Measurements from ENCODE around the gene IMMP2L.

IMMP2L gene

GRCh38 chr7:111400088-111400487, 162.2 kb downstream of the IMMP2L start:
- no peak overlapping the region for H3K27ac ChIP-seq
- TF ChIP-seq, protein P1, sequence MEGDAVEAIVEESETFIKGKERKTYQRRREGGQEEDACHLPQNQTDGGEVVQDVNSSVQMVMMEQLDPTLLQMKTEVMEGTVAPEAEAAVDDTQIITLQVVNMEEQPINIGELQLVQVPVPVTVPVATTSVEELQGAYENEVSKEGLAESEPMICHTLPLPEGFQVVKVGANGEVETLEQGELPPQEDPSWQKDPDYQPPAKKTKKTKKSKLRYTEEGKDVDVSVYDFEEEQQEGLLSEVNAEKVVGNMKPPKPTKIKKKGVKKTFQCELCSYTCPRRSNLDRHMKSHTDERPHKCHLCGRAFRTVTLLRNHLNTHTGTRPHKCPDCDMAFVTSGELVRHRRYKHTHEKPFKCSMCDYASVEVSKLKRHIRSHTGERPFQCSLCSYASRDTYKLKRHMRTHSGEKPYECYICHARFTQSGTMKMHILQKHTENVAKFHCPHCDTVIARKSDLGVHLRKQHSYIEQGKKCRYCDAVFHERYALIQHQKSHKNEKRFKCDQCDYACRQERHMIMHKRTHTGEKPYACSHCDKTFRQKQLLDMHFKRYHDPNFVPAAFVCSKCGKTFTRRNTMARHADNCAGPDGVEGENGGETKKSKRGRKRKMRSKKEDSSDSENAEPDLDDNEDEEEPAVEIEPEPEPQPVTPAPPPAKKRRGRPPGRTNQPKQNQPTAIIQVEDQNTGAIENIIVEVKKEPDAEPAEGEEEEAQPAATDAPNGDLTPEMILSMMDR (conservative IDR thresholded peaks at IDR 0.05) = no peak

DNA sequence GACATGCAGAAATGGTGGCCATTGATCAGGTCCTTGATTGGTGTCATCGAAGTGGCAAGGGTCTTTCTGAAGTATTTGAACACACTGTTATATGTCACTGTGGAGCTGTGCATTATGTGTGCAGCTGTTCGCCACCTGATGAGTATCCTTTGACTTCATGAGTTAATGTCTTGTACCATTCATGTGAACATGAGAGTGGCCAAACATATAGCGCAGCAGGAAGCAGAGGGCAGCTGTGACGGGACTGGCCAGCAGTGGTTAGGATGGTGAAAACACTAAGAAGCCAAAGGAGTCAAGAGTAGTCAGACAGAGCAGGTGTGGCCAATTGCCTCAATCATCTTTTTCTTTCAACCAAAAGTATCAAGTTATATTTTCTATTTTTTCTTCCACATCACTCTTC, 167.4 kb downstream of the IMMP2L start:
- TF ChIP-seq, protein P1 (conservative IDR thresholded peaks at IDR 0.05) = no peak
- no peak overlapping the region for H3K27ac ChIP-seq

- H3K27ac ChIP-seq = no peak overlapping the region
- TF ChIP-seq, protein P1 (conservative IDR thresholded peaks at IDR 0.05) = no peak
Measured at GRCh38 chr7:111393011-111393754, 169.1 kb downstream of the IMMP2L start.

- TF ChIP-seq, protein P1 (conservative IDR thresholded peaks at IDR 0.05) = no peak
- no peak overlapping the region for H3K27ac ChIP-seq
Measured at GRCh38 chr7:111392294-111392693, 170.0 kb downstream of the IMMP2L start.

DNA sequence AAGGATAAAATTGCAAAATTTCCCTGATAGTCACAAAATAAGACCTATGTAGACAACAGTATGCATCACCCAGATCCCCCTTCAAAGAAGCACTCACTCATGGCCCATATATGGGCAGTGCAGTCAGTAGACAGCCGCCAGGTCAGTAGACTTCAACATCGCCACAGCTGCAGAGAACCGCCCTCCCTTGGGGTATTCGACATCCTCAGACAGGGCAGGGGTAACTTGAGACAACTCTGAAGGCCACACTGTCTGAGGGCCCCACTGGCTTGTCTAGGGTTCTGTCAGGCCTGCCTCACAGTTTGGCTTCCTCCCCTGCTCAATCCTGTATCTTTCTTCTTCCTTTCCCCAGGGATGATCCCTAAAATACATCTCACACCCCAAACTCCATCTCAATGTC, 172.3 kb downstream of the IMMP2L start:
- H3K27ac ChIP-seq = no peak overlapping the region
- TF ChIP-seq, protein P1 (conservative IDR thresholded peaks at IDR 0.05) = no peak

DNA sequence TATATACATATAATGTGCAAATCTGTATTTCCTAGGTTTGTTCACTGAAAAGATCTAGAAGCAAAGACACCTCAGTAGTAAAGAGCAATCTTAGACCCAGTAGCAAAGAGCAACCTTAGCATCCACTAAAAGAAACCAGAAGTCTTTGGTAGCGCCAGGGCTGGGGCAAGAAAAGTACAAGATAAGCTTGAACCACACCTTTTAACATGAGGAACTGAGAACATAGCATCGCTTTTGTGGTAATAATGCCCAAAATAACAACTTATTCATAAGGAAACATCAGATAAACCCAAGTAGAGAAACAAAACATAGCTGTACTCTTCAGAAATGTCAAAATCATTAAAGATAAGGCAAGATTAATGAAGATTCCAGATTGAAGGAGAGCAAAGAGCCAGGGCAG, 173.4 kb downstream of the IMMP2L start:
- TF ChIP-seq, protein P1 (conservative IDR thresholded peaks at IDR 0.05) = no peak
- no peak overlapping the region for H3K27ac ChIP-seq

DNA sequence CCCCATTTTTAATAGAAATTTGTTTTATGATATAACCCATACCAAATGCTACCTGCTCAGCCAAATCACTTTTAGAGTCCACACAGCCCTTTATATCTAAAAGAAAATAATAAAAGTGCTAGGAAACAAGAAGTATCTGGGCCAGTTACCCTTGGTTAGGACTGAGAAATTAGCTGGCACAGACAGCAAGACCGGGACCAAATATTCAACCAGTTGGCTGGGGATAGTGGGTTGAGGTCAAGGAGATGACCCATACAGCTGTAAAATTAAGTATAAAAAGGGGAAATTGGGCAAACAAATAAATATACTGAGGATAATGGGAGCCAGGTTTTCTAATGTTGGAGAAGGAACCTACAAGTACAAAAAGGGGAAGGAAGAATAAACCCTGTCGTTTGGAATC, 174.3 kb downstream of the IMMP2L start:
- TF ChIP-seq, protein P1 (conservative IDR thresholded peaks at IDR 0.05) = no peak
- H3K27ac ChIP-seq = no peak overlapping the region
